NCI-H1105 (cell line): ENCODE results near the gene CDH19.
"Not testable (repeated sequence)": the region's sequence is repeated elsewhere in the genome, so short reads cannot be mapped to it uniquely, and the experiment has no call there.

Experiments
- DNase-seq: peaks from one replicate; lab custom pipeline; 2025; lab: John Stamatoyannopoulos, UW

The CDH19 gene

GRCh38 chr18:66562279-66562678 lies 41.6 kb downstream of the CDH19 start:
- DNase-seq = no peak

- peak; percentile 43 for DNase-seq
These were observed 43.8 kb downstream of the CDH19 start for GRCh38 chr18:66560094-66560493.

- no peak for DNase-seq
These were observed 45.1 kb downstream of the CDH19 start for GRCh38 chr18:66558773-66559172.

- DNase-seq = no peak
These were observed 46.8 kb downstream of the CDH19 start for GRCh38 chr18:66557091-66557490.

- no peak for DNase-seq
These were observed 48.3 kb downstream of the CDH19 start for GRCh38 chr18:66555585-66555984.

GRCh38 chr18:66553824-66554223 lies 50.1 kb downstream of the CDH19 start:
- DNase-seq = no peak

GRCh38 chr18:66550366-66550765 lies 53.5 kb downstream of the CDH19 start:
- no peak for DNase-seq

GRCh38 chr18:66548747-66549146 lies 55.1 kb downstream of the CDH19 start:
- DNase-seq = no peak

GRCh38 chr18:66534110-66534509 lies 69.8 kb downstream of the CDH19 start:
- no peak for DNase-seq

GRCh38 chr18:66533693-66534092 lies 70.2 kb downstream of the CDH19 start:
- peak; percentile 44 for DNase-seq

GRCh38 chr18:66523219-66523991 lies 80.5 kb downstream of the CDH19 start:
- DNase-seq = no peak

GRCh38 chr18:66513996-66514395 lies 89.9 kb downstream of the CDH19 start:
- DNase-seq = no peak

- DNase-seq = no peak
These were observed 92.1 kb downstream of the CDH19 start for GRCh38 chr18:66511792-66512191.

- DNase-seq = no peak
These were observed 92.6 kb downstream of the CDH19 start for GRCh38 chr18:66511289-66511688.

GRCh38 chr18:66510357-66511045 lies 93.4 kb downstream of the CDH19 start:
- DNase-seq = no peak

GRCh38 chr18:66508937-66509336 lies 95.0 kb downstream of the CDH19 start:
- DNase-seq = no peak

- no peak for DNase-seq
These were observed 97.7 kb downstream of the CDH19 start for GRCh38 chr18:66506178-66506577.

- no peak for DNase-seq
These were observed 106.5 kb downstream of the CDH19 start for GRCh38 chr18:66497351-66497750.

- peak; percentile 63 for DNase-seq
These were observed 108.0 kb downstream of the CDH19 start for GRCh38 chr18:66495844-66496243.

- no peak for DNase-seq
These were observed 130.0 kb downstream of the CDH19 start for GRCh38 chr18:66473882-66474281.

GRCh38 chr18:66466184-66466583 lies 137.7 kb downstream of the CDH19 start:
- DNase-seq = not testable (repeated sequence)

- no peak for DNase-seq
These were observed 142.5 kb downstream of the CDH19 start for GRCh38 chr18:66461344-66461743.

- DNase-seq = no peak
These were observed 146.6 kb downstream of the CDH19 start for GRCh38 chr18:66457245-66457644.
